Osteoblast (primary cell): ENCODE measurements around the gene DENND1A. TPM values are rescaled to one million over a fixed set of nuclear protein-coding genes. Genes with fewer than 3 reads are reported as not detected.

Source experiments
- DNase-seq: peaks from one replicate; pipeline ENCODE4 v3.0.0; 2011; ENCODE audit warnings: low spot score, mixed read lengths; ENCODE audit not compliant: insufficient read length; ENCODE audit errors: missing footprints
- H2AFZ ChIP-seq: 2 replicates; pipeline ENCODE4 v1.6.0; 2011; ENCODE audit warnings: mild to moderate bottlenecking, low read length
- H3K27ac ChIP-seq: 2 replicates; pipeline ENCODE4 v1.5.1; 2011; ENCODE audit warnings: mild to moderate bottlenecking, low read depth, low read length, moderate library complexity
- H3K27me3 ChIP-seq: 2 replicates; pipeline ENCODE4 v1.6.0; 2012; ENCODE audit warnings: mild to moderate bottlenecking, control low read depth, inconsistent platforms, low read length, moderate library complexity; ENCODE audit not compliant: insufficient read depth
- H3K36me3 ChIP-seq: 2 replicates; pipeline ENCODE4 v1.5.1; 2011; ENCODE audit warnings: mild to moderate bottlenecking, low read length, control low read depth, moderate library complexity; ENCODE audit not compliant: insufficient read depth
- H3K4me1 ChIP-seq: 2 replicates; pipeline ENCODE4 v1.5.1; 2011; ENCODE audit warnings: mild to moderate bottlenecking, low read length, control low read depth, moderate library complexity; ENCODE audit not compliant: insufficient read depth
- H3K4me2 ChIP-seq: 2 replicates; pipeline ENCODE4 v1.6.0; 2011; ENCODE audit warnings: mild to moderate bottlenecking, low read length; ENCODE audit not compliant: insufficient read depth
- H3K4me3 ChIP-seq: fragments of 200-600 bp; sonication (generic); 3 replicates; pipeline ENCODE4 v1.5.1; 2012; ENCODE audit warnings: mild to moderate bottlenecking, low read length, inconsistent platforms; ENCODE audit not compliant: insufficient read depth
- H3K79me2 ChIP-seq: 2 replicates; pipeline ENCODE4 v1.6.0; 2012; ENCODE audit warnings: mild to moderate bottlenecking, low read length, control low read depth, inconsistent platforms; ENCODE audit not compliant: insufficient read depth
- H3K9me3 ChIP-seq: 2 replicates; pipeline ENCODE4 v1.5.1; 2011; ENCODE audit warnings: low read depth, low read length, control low read depth
- H4K20me1 ChIP-seq: 2 replicates; pipeline ENCODE4 v1.6.0; 2012; ENCODE audit warnings: mild to moderate bottlenecking, low read length, control low read depth; ENCODE audit not compliant: insufficient read depth
- CTCF ChIP-seq: IDR thresholded peaks from 2 replicates; pipeline ENCODE4 v1.5.1; 2011; ENCODE audit warnings: mild to moderate bottlenecking, low read depth, low read length, moderate library complexity; ENCODE audit errors: extremely low read depth
- total RNA-seq: library from RNA; depleted of rRNA; stranded (reverse); fragments of >200 nt; gene quantifications from 2 replicates; pipeline ENCODE4 v1.2.3, GENCODE V29; 2012

Gene DENND1A
- total RNA-seq, 1 donor, result 14.1 TPM

- Histone ChIP-seq H3K4me2 (no peak overlapping the region), H3K4me1 (no peaks in the 10 kb centered on the region), H3K9me3 (no peaks in the 10 kb centered on the region), H4K20me1 (no peaks in the 10 kb centered on the region), H3K36me3 (no peaks in the 10 kb centered on the region), H2AFZ (no peak overlapping the region), H3K79me2 (no peaks in the 10 kb centered on the region), H3K27ac (no peak overlapping the region), H3K27me3 (no peaks in the 10 kb centered on the region), H3K4me3 (no peak overlapping the region)
- TF ChIP-seq CTCF, result no peak
- peak; percentile 32 for DNase-seq
Observed at GRCh38 chr9:123410281-123410910, 519.5 kb downstream of the DENND1A start.

GRCh38 chr9:123408313-123409262, 521.3 kb downstream of the DENND1A start:
- H2AFZ ChIP-seq, result no peak overlapping the region
- H3K4me3 ChIP-seq, result no peak overlapping the region
- no peaks in the 10 kb centered on the region for H4K20me1 ChIP-seq
- TF ChIP-seq CTCF, result no peak
- DNase-seq, result no peak
- no peaks in the 10 kb centered on the region for H3K4me1 ChIP-seq
- H3K36me3 ChIP-seq, result no peaks in the 10 kb centered on the region
- H3K27me3 ChIP-seq, result no peaks in the 10 kb centered on the region
- no peaks in the 10 kb centered on the region for H3K79me2 ChIP-seq
- no peaks in the 10 kb centered on the region for H3K9me3 ChIP-seq
- no peak overlapping the region for H3K27ac ChIP-seq
- H3K4me2 ChIP-seq, result no peak overlapping the region

- Histone ChIP-seq H3K4me3 (no peak overlapping the region), H4K20me1 (no peaks in the 10 kb centered on the region), H3K4me1 (no peaks in the 10 kb centered on the region), H3K36me3 (no peaks in the 10 kb centered on the region), H3K27me3 (no peaks in the 10 kb centered on the region), H3K9me3 (no peaks in the 10 kb centered on the region), H2AFZ (no peak overlapping the region), H3K4me2 (no peak overlapping the region), H3K27ac (no peak overlapping the region), H3K79me2 (no peaks in the 10 kb centered on the region)
- no peak for TF ChIP-seq CTCF
- peak; percentile 76 for DNase-seq
Observed at GRCh38 chr9:123407217-123407851, 522.6 kb downstream of the DENND1A start.

- H3K36me3 ChIP-seq, result no peaks in the 10 kb centered on the region
- peak; percentile 41 for DNase-seq
- no peaks in the 10 kb centered on the region for H3K9me3 ChIP-seq
- H4K20me1 ChIP-seq, result no peaks in the 10 kb centered on the region
- no peaks in the 10 kb centered on the region for H3K27me3 ChIP-seq
- TF ChIP-seq CTCF, result no peak
- no peak overlapping the region for H3K4me2 ChIP-seq
- no peaks in the 10 kb centered on the region for H3K4me1 ChIP-seq
- no peak overlapping the region for H3K4me3 ChIP-seq
- no peak overlapping the region for H2AFZ ChIP-seq
- no peaks in the 10 kb centered on the region for H3K79me2 ChIP-seq
- H3K27ac ChIP-seq, result no peak overlapping the region
Observed at GRCh38 chr9:123406691-123407216, 523.2 kb downstream of the DENND1A start.
